Spleen (tissue), 11 donors: ENCODE measurements around the gene BACH2. TPM values are rescaled to one million over a fixed set of nuclear protein-coding genes. Genes with fewer than 3 reads are reported as not detected.
"Not testable (repeated sequence)": the region's sequence is repeated elsewhere in the genome, so short reads cannot be mapped to it uniquely, and the experiment has no call there.

Experiments
- DNase-seq: peaks from one replicate; pipeline ENCODE4 v3.0.0-alpha.2; 2020
- H3K27ac ChIP-seq, 8 donors: fragments of 200-600 bp; sonication (generic) in 7 of 8; 1 replicate in 4 of 8; 2 replicates in 4 of 8; pipeline versions ENCODE4 v1.5.0 to v1.8.0; 2016 to 2021; ENCODE audit warnings: inconsistent platforms in 4 of 8, mild to moderate bottlenecking in 4 of 8, moderate library complexity in 1 of 8
- H3K27me3 ChIP-seq, 7 donors: fragments of 200-600 bp; sonication (generic) in 6 of 7; replicated peaks in 1 of 7; 1 replicate in 4 of 7; 2 replicates in 3 of 7; pipeline versions ENCODE4 v1.5.0 to v1.8.0; 2016 to 2021; ENCODE audit warnings: inconsistent platforms in 3 of 7, mild to moderate bottlenecking in 1 of 7
- H3K36me3 ChIP-seq, 6 donors: fragments of 200-600 bp; sonication (generic) in 5 of 6; 1 replicate in 4 of 6; 2 replicates in 2 of 6; pipeline versions ENCODE4 v1.5.0 to v1.8.0; 2016 to 2021; ENCODE audit warnings: inconsistent platforms in 2 of 6
- H3K4me1 ChIP-seq, 6 donors: fragments of 200-600 bp; sonication (generic) in 5 of 6; 1 replicate in 3 of 6; 2 replicates in 3 of 6; pipeline versions ENCODE4 v1.5.0 to v1.8.0; 2016 to 2021; ENCODE audit warnings: inconsistent platforms in 3 of 6
- H3K4me3 ChIP-seq, 8 donors: fragments of 200-600 bp; sonication (generic) in 7 of 8; 1 replicate in 4 of 8; 2 replicates in 4 of 8; pipeline versions ENCODE4 v1.5.0 to v1.8.0; 2016 to 2021; ENCODE audit warnings: inconsistent platforms in 4 of 8, mild to moderate bottlenecking in 4 of 8, moderate library complexity in 2 of 8
- H3K9me3 ChIP-seq, 8 donors: fragments of 200-600 bp; sonication (generic) in 7 of 8; 1 replicate in 4 of 8; 2 replicates in 4 of 8; pipeline versions ENCODE4 v1.5.0 to v1.8.0; 2016 to 2021; ENCODE audit warnings: inconsistent platforms in 4 of 8
- POLR2A ChIP-seq, 3 donors: fragments of 450-650 bp; IDR thresholded peaks; one replicate each; pipeline ENCODE4 v1.5.1; 2017; ENCODE audit warnings: antibody characterized with exemption in 3 of 3, mild to moderate bottlenecking in 1 of 3
- POLR2AphosphoS5 ChIP-seq, 3 donors: sonication (generic); formaldehyde crosslinking; IDR thresholded peaks; one replicate each; pipeline ENCODE4 v1.5.1; 2017; ENCODE audit warnings: antibody characterized with exemption in 3 of 3
- WGBS, 5 donors: extraction: QIAGEN DNeasy Blood & Tissue Kit in 3 of 5; methylation state at CpG; one replicate each; pipeline versions ENCODE4 v1.1.5 to v1.1.7; 2013 to 2018; 5-methylcytosine and 5-hydroxymethylcytosine counted together
- intact Hi-C: fragments of 100-400 bp; cut with DNase I; formaldehyde crosslinking; loops from one replicate; pipeline ENCODE4 v1.15.0; 2023; ENCODE audit warnings: low total_unique reads
- polyA plus RNA-seq, 3 donors: library from polyadenylated mRNA; stranded (reverse); fragments of 200-250 nt; gene quantifications; one replicate each; pipeline ENCODE4 v1.2.1, GENCODE V29; 2013
- total RNA-seq, 7 donors: library from RNA; depleted of rRNA in 3 of 7; stranded (reverse); fragments of >200 nt in 3 of 7; fragmentation: NEBNext Ultra II Directional in 4 of 7; extraction: Animal tissue kit (Norgen Biotek cat#: 25700) in 4 of 7; gene quantifications; one replicate each; pipeline versions ENCODE4 v1.1.0 to v1.2.1, GENCODE V29; 2016 to 2021
- TF ChIP-seq, protein P1 (sequence below), 11 experiments: fragments of 200-600 bp in 7 of 11; fragments of 450-650 bp in 4 of 11; sonication (generic) in 4 of 11; IDR thresholded peaks in 8 of 11; conservative IDR thresholded peaks in 3 of 11; 1 replicate in 7 of 11; 2 replicates in 4 of 11; pipeline versions ENCODE4 v1.4.0 to v1.8.0; 2016 to 2021; ENCODE audit warnings: antibody characterized with exemption in 11 of 11, inconsistent platforms in 4 of 11, mild to moderate bottlenecking in 1 of 11
- donor health status: healthy with polysubstance abuse.
- donor health status: DM: no; HTN: no; CAD: no; lungs with moderate emphysema.
- donor health status: DM: no; HTN: no; CAD: no.
- donor health status: Bipolar disorder and iron deficiency.
- donor health status: healthy.
- donor health status: DM: no; HTN: no; CAD: no.
- donor health status: DM: yes; HTN: yes; CAD: no.

BACH2 gene
- total and polyA plus RNA-seq, 10 donors = 3.0 to 53.8 (median 32.3) TPM

DNA sequence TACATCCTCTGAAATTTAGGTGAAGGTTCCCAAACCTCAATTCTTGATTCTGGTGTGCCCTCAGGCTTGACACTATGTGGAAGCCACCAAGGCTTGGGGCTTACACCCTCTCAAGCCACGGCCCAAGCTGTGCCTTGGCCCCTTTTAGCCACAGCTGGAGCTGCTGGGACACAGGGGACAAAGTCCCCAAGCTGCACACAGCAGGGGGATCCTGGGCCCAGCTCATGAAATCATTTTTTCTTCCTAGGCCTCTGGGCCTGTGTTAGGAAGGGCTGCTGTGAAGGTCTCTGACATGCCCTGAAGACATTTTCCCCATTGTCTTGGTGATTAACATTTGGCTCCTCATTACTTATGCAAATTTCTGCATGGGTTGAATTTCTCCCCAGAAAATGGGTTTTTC lies 37.3 kb upstream of the BACH2 start:
- no peaks in the 10 kb centered on the region for H3K4me1 ChIP-seq
- no peak for DNase-seq
- H3K36me3 ChIP-seq = no peaks in the 10 kb centered on the region
- H3K27me3 ChIP-seq = no peaks in the 10 kb centered on the region
- no peak for TF ChIP-seq POLR2A (IDR thresholded peaks at IDR 0.05)
- intact Hi-C loops = no loop called here
- WGBS, 5 donors = 71 to 86% (median 73%) methylated on average over 1 of the region's 1 CpG; no CpG with 5 or more reads in 1 of the 5 donors
- no peak overlapping the region for H3K27ac ChIP-seq
- no peaks in the 10 kb centered on the region for H3K9me3 ChIP-seq
- H3K4me3 ChIP-seq = no peak overlapping the region

DNA sequence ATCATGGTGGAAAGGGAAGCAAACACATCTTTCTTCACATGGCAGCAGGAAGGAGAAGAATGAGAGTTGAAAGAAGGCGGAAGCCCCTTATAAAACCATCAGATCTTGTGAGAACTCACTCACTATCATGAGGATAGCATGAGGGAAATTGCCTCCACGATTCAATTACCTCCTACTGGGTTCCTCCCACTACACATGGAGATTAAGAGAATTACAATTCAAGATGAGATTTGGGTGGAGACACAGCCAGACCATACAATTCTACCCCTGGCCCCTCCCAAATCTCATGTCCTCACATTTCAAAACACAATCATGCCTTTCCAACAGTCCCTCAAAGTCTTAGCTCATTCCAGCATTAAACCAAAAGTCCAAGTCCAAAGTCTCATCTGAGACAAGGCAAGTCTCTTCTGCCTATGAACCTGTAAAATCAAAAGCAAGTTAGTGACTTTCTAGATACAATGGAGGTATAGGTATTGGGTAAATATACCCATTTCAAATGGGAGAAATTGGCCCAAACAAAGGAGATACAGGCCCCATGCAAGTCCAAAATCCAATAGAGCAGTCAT lies 36.4 kb upstream of the BACH2 start:
- H3K36me3 ChIP-seq, H3K27ac ChIP-seq, H3K27me3 ChIP-seq, intact Hi-C loops, H3K4me1 ChIP-seq, H3K9me3 ChIP-seq, H3K4me3 ChIP-seq, DNase-seq: not testable (repeated sequence)
- WGBS, 5 donors = 78 to 97% (median 85%) methylated on average over 2 of the region's 2 CpGs

DNA sequence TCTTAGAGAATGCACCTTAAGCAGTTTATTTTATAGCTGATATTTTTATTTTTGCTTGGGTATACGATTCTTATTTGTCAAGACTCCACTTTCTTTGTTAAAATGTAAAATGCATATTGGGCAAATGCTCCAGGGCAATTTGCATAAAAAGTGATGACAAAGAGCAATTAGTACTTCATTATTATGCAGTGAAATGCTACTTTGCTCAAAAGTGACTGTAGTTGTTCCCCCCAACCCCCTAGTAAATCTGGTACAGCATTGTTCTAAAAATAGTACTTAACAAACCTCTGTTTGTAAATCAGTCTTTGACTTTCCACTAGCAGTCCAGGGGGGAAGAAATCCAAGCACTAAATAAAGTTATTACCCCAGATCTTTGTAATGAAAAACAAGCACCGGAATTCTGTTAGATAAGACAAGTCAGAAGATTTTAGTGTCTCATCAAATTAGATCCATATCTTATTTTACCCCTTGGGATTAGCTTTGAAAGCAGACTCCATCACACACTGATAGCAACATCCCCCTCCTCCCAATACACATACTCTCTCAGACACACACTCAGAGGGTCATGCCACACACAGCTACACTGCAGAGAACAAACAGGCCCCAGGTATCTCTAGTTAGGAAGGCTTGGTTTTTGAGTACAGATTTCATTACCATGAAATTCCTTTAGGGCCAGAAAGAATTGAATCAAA lies 32.9 kb upstream of the BACH2 start:
- H3K9me3 ChIP-seq = no peaks in the 10 kb centered on the region
- no peaks in the 10 kb centered on the region for H3K36me3 ChIP-seq
- TF ChIP-seq POLR2AphosphoS5 (IDR thresholded peaks at IDR 0.05) = no peak
- no peak for TF ChIP-seq POLR2A (IDR thresholded peaks at IDR 0.05)
- TF ChIP-seq, protein P1, sequence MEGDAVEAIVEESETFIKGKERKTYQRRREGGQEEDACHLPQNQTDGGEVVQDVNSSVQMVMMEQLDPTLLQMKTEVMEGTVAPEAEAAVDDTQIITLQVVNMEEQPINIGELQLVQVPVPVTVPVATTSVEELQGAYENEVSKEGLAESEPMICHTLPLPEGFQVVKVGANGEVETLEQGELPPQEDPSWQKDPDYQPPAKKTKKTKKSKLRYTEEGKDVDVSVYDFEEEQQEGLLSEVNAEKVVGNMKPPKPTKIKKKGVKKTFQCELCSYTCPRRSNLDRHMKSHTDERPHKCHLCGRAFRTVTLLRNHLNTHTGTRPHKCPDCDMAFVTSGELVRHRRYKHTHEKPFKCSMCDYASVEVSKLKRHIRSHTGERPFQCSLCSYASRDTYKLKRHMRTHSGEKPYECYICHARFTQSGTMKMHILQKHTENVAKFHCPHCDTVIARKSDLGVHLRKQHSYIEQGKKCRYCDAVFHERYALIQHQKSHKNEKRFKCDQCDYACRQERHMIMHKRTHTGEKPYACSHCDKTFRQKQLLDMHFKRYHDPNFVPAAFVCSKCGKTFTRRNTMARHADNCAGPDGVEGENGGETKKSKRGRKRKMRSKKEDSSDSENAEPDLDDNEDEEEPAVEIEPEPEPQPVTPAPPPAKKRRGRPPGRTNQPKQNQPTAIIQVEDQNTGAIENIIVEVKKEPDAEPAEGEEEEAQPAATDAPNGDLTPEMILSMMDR (IDR thresholded peaks at IDR 0.05 in 8 of 11, conservative IDR thresholded peaks at IDR 0.05 in 3 of 11) = no peak
- H3K4me1 ChIP-seq = no peaks in the 10 kb centered on the region
- no peaks in the 10 kb centered on the region for H3K27me3 ChIP-seq
- intact Hi-C loops = no loop called here
- H3K27ac ChIP-seq = no peak overlapping the region
- 86 to 93% (median 88%) methylated on average over 2 of the region's 2 CpGs for WGBS, 5 donors
- no peak for DNase-seq
- no peak overlapping the region for H3K4me3 ChIP-seq

DNA sequence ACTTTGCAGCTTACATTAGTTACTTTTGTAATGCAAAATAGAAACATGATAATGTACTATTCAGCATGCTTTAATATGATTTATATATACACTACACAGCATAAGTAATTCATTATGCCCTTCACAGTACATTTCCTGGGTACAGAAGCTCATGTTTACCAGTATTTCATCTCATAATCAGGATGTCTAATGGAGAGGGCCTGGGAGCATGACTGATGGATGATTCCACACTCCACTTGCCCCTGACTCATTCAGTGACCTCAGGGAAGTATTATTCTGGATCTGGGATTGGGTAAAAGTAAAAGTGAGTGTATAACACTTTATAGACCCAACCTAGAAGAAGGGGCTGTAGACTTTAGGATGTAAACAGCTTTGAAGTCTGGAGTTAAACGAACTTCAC lies 31.4 kb upstream of the BACH2 start:
- Histone ChIP-seq H3K27ac (no peak overlapping the region), H3K9me3 (no peaks in the 10 kb centered on the region), H3K4me3 (no peak overlapping the region), H3K36me3 (no peaks in the 10 kb centered on the region), H3K4me1 (no peaks in the 10 kb centered on the region), H3K27me3 (no peaks in the 10 kb centered on the region)
- no peak for TF ChIP-seq POLR2AphosphoS5 (IDR thresholded peaks at IDR 0.05)
- TF ChIP-seq, protein P1 (IDR thresholded peaks at IDR 0.05 in 8 of 11, conservative IDR thresholded peaks at IDR 0.05 in 3 of 11) = no peak
- TF ChIP-seq POLR2A (IDR thresholded peaks at IDR 0.05) = no peak
- DNase-seq = no peak
- intact Hi-C loops = no loop called here
- WGBS, 5 donors = 81 to 98% (median 90%) methylated on average over 1 of the region's 1 CpG

DNA sequence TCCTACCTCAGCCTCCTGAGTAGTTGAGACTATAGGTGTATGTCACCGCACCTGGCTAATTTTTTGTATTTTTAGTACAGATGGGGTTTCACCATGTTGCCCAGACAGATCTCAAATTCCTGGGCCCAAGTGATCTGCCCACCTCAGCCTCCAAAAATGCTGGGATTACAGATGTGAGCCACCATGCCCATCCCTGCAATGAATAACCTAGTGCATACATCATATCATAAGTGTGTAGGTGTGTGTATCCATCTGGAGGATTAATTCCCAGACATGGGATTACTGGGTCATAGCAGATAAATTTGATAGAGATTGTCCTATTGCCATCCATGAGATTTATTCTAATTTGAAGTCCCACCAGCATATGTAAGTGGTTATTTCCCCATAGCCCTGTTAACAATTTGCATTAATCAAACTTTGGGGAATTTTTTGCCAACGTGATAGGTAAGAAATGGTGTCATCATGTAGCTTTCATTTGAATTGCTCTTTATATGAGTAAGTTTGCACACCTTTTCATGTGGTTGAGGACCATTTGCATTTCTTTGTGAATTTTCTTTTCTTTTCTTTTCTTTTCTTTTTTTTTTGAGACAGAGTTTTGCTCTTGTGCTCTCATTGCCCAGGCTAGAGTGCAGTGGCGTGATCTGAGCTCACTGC lies 29.9 kb upstream of the BACH2 start:
- intact Hi-C loops = no loop called here
- no peak for DNase-seq
- 80 to 84% (median 82%) methylated on average over 3 of the region's 3 CpGs for WGBS, 5 donors

More for the DNA sequence above, 29.9 kb upstream of the BACH2 start:
- H3K9me3 ChIP-seq = no peaks in the 10 kb centered on the region
- H3K27ac ChIP-seq = no peak overlapping the region
- no peaks in the 10 kb centered on the region for H3K27me3 ChIP-seq
- no peaks in the 10 kb centered on the region for H3K36me3 ChIP-seq
- TF ChIP-seq POLR2A (IDR thresholded peaks at IDR 0.05) (no peak), POLR2AphosphoS5 (IDR thresholded peaks at IDR 0.05) (no peak)
- TF ChIP-seq, protein P1 (IDR thresholded peaks at IDR 0.05 in 8 of 11, conservative IDR thresholded peaks at IDR 0.05 in 3 of 11) = no peak
- no peak overlapping the region for H3K4me3 ChIP-seq
- H3K4me1 ChIP-seq = no peaks in the 10 kb centered on the region
